ENCODE results near the gene RNF146.

Gene RNF146

GRCh38 chr6:127266892-127267645 is 405 bp downstream of the RNF146 start:
- H3K4me3 ChIP-seq (ENCODE audit: low read length), result peak overlapping the region; percentile 100
- H3K4me1 ChIP-seq (ENCODE audit: control insufficient read depth, insufficient read depth, low read length), result peaks cover 15% of the 10 kb centered on the region
- H3K27ac ChIP-seq (ENCODE audit: low read depth, low read length), result peak overlapping the region; percentile 99
- no peaks in the 10 kb centered on the region for H3K27me3 ChIP-seq (ENCODE audit: control insufficient read depth, insufficient read depth, low read length)
- H3K36me3 ChIP-seq (ENCODE audit: control insufficient read depth, insufficient read depth, low read length), result no peaks in the 10 kb centered on the region
- peak overlapping the region; percentile 99 for H3K9ac ChIP-seq (ENCODE audit: low read length)

- Histone ChIP-seq H3K4me3 (ENCODE audit: low read length) (peak overlapping the region; percentile 100), H3K4me1 (ENCODE audit: control insufficient read depth, insufficient read depth, low read length) (peaks cover 15% of the 10 kb centered on the region), H3K27me3 (ENCODE audit: control insufficient read depth, insufficient read depth, low read length) (no peaks in the 10 kb centered on the region), H3K9ac (ENCODE audit: low read length) (peak overlapping the region; percentile 99), H3K27ac (ENCODE audit: low read depth, low read length) (peak overlapping the region; percentile 99), H3K36me3 (ENCODE audit: control insufficient read depth, insufficient read depth, low read length) (no peaks in the 10 kb centered on the region)
Observed at GRCh38 chr6:127267646-127268625, 1.3 kb downstream of the RNF146 start.

- Histone ChIP-seq H3K27ac (ENCODE audit: low read depth, low read length) (no peak overlapping the region), H3K36me3 (ENCODE audit: control insufficient read depth, insufficient read depth, low read length) (no peaks in the 10 kb centered on the region), H3K4me1 (ENCODE audit: control insufficient read depth, insufficient read depth, low read length) (peaks cover 15% of the 10 kb centered on the region), H3K9ac (ENCODE audit: low read length) (no peak overlapping the region), H3K27me3 (ENCODE audit: control insufficient read depth, insufficient read depth, low read length) (no peaks in the 10 kb centered on the region), H3K4me3 (ENCODE audit: low read length) (no peak overlapping the region)
Observed at GRCh38 chr6:127272576-127272975, 5.9 kb downstream of the RNF146 start.

- H3K9ac ChIP-seq (ENCODE audit: low read length), result no peak overlapping the region
- H3K36me3 ChIP-seq (ENCODE audit: control insufficient read depth, insufficient read depth, low read length), result no peaks in the 10 kb centered on the region
- no peaks in the 10 kb centered on the region for H3K27me3 ChIP-seq (ENCODE audit: control insufficient read depth, insufficient read depth, low read length)
- no peak overlapping the region for H3K4me3 ChIP-seq (ENCODE audit: low read length)
- H3K27ac ChIP-seq (ENCODE audit: low read depth, low read length), result no peak overlapping the region
- peaks cover 12% of the 10 kb centered on the region for H3K4me1 ChIP-seq (ENCODE audit: control insufficient read depth, insufficient read depth, low read length)
Observed at GRCh38 chr6:127273499-127273898, 6.8 kb downstream of the RNF146 start.

GRCh38 chr6:127276331-127276730 is 9.7 kb downstream of the RNF146 start:
- Histone ChIP-seq H3K36me3 (ENCODE audit: control insufficient read depth, insufficient read depth, low read length) (no peaks in the 10 kb centered on the region), H3K27me3 (ENCODE audit: control insufficient read depth, insufficient read depth, low read length) (no peaks in the 10 kb centered on the region), H3K4me1 (ENCODE audit: control insufficient read depth, insufficient read depth, low read length) (no peaks in the 10 kb centered on the region), H3K4me3 (ENCODE audit: low read length) (no peak overlapping the region), H3K9ac (ENCODE audit: low read length) (no peak overlapping the region), H3K27ac (ENCODE audit: low read depth, low read length) (no peak overlapping the region)

- no peak overlapping the region for H3K27ac ChIP-seq (ENCODE audit: low read depth, low read length)
- H3K4me3 ChIP-seq (ENCODE audit: low read length), result no peak overlapping the region
- no peaks in the 10 kb centered on the region for H3K27me3 ChIP-seq (ENCODE audit: control insufficient read depth, insufficient read depth, low read length)
- no peaks in the 10 kb centered on the region for H3K4me1 ChIP-seq (ENCODE audit: control insufficient read depth, insufficient read depth, low read length)
- no peak overlapping the region for H3K9ac ChIP-seq (ENCODE audit: low read length)
- peaks cover 8% of the 10 kb centered on the region for H3K36me3 ChIP-seq (ENCODE audit: control insufficient read depth, insufficient read depth, low read length)
Observed at GRCh38 chr6:127277878-127278843, 11.5 kb downstream of the RNF146 start.

GRCh38 chr6:127279815-127280214 is 13.2 kb downstream of the RNF146 start:
- Histone ChIP-seq H3K4me1 (ENCODE audit: control insufficient read depth, insufficient read depth, low read length) (no peaks in the 10 kb centered on the region), H3K4me3 (ENCODE audit: low read length) (no peak overlapping the region), H3K36me3 (ENCODE audit: control insufficient read depth, insufficient read depth, low read length) (peaks cover 8% of the 10 kb centered on the region), H3K27ac (ENCODE audit: low read depth, low read length) (no peak overlapping the region), H3K27me3 (ENCODE audit: control insufficient read depth, insufficient read depth, low read length) (no peaks in the 10 kb centered on the region), H3K9ac (ENCODE audit: low read length) (no peak overlapping the region)

- Histone ChIP-seq H3K27me3 (ENCODE audit: control insufficient read depth, insufficient read depth, low read length) (no peaks in the 10 kb centered on the region), H3K9ac (ENCODE audit: low read length) (no peak overlapping the region), H3K36me3 (ENCODE audit: control insufficient read depth, insufficient read depth, low read length) (peaks cover 14% of the 10 kb centered on the region), H3K4me1 (ENCODE audit: control insufficient read depth, insufficient read depth, low read length) (no peaks in the 10 kb centered on the region), H3K27ac (ENCODE audit: low read depth, low read length) (no peak overlapping the region), H3K4me3 (ENCODE audit: low read length) (no peak overlapping the region)
Observed at GRCh38 chr6:127282184-127282583, 15.5 kb downstream of the RNF146 start.

- Histone ChIP-seq H3K27me3 (ENCODE audit: control insufficient read depth, insufficient read depth, low read length) (no peaks in the 10 kb centered on the region), H3K9ac (ENCODE audit: low read length) (no peak overlapping the region), H3K4me1 (ENCODE audit: control insufficient read depth, insufficient read depth, low read length) (peaks cover 5% of the 10 kb centered on the region), H3K27ac (ENCODE audit: low read depth, low read length) (no peak overlapping the region), H3K4me3 (ENCODE audit: low read length) (no peak overlapping the region), H3K36me3 (ENCODE audit: control insufficient read depth, insufficient read depth, low read length) (peaks cover 11% of the 10 kb centered on the region)
Observed at GRCh38 chr6:127288705-127289104, 22.0 kb downstream of the RNF146 start.

GRCh38 chr6:127289934-127290333 is 23.3 kb downstream of the RNF146 start:
- Histone ChIP-seq H3K36me3 (ENCODE audit: control insufficient read depth, insufficient read depth, low read length) (peaks cover 11% of the 10 kb centered on the region), H3K27me3 (ENCODE audit: control insufficient read depth, insufficient read depth, low read length) (no peaks in the 10 kb centered on the region), H3K27ac (ENCODE audit: low read depth, low read length) (no peak overlapping the region)

GRCh38 chr6:127290391-127291265 is 24.0 kb downstream of the RNF146 start:
- no peak overlapping the region for H3K27ac ChIP-seq (ENCODE audit: low read depth, low read length)
- no peak overlapping the region for H3K9ac ChIP-seq (ENCODE audit: low read length)
- H3K36me3 ChIP-seq (ENCODE audit: control insufficient read depth, insufficient read depth, low read length), result peaks cover 11% of the 10 kb centered on the region
- no peak overlapping the region for H3K4me3 ChIP-seq (ENCODE audit: low read length)
- H3K4me1 ChIP-seq (ENCODE audit: control insufficient read depth, insufficient read depth, low read length), result peaks cover 5% of the 10 kb centered on the region
- no peaks in the 10 kb centered on the region for H3K27me3 ChIP-seq (ENCODE audit: control insufficient read depth, insufficient read depth, low read length)

More at GRCh38 chr6:127289934-127290333, 23.3 kb downstream of the RNF146 start:
- no peak overlapping the region for H3K4me3 ChIP-seq (ENCODE audit: low read length)
- no peak overlapping the region for H3K9ac ChIP-seq (ENCODE audit: low read length)
- H3K4me1 ChIP-seq (ENCODE audit: control insufficient read depth, insufficient read depth, low read length), result peaks cover 5% of the 10 kb centered on the region

Data from rectal smooth muscle tissue (tissue), 1 donor.